Cardiac fibroblast (primary cell): ENCODE results near the gene TNS1.

Experiments used
- DNase-seq, 2 donors: peaks; one replicate each; pipeline versions ENCODE4 v3.0.0 to v3.0.0-alpha.2; 2010; ENCODE audit warnings: low read depth in 2 of 2
- H3K4me3 ChIP-seq, 2 donors: replicated peaks in 1 of 2; 1 replicate in 1 of 2; 2 replicates in 1 of 2; pipeline ENCODE4 v1.5.1; 2011; ENCODE audit warnings: low read depth in 2 of 2, low read length in 2 of 2, mild to moderate bottlenecking in 2 of 2, moderate library complexity in 1 of 2
- CTCF ChIP-seq: IDR thresholded peaks from one replicate; pipeline ENCODE4 v1.5.1; 2011; ENCODE audit warnings: low read depth, mild to moderate bottlenecking, low read length, inconsistent platforms

The TNS1 gene

GRCh38 chr2:217820904-217821303 is 181.9 kb downstream of the TNS1 start:
- no peak overlapping the region for H3K4me3 ChIP-seq
- no peak for TF ChIP-seq CTCF
- DNase-seq, result no peak

GRCh38 chr2:217820091-217820819 is 182.5 kb downstream of the TNS1 start:
- TF ChIP-seq CTCF, result no peak
- DNase-seq, result peak; percentile 56 to 60
- no peak overlapping the region for H3K4me3 ChIP-seq

- TF ChIP-seq CTCF, result no peak
- no peak for DNase-seq
- no peak overlapping the region for H3K4me3 ChIP-seq
Observed at GRCh38 chr2:217818293-217818850, 184.4 kb downstream of the TNS1 start.

GRCh38 chr2:217817466-217818292 is 185.1 kb downstream of the TNS1 start:
- no peak overlapping the region for H3K4me3 ChIP-seq
- DNase-seq, result no peak
- TF ChIP-seq CTCF, result no peak

- TF ChIP-seq CTCF, result no peak
- no peak overlapping the region for H3K4me3 ChIP-seq
Observed at GRCh38 chr2:217816396-217816869, 186.4 kb downstream of the TNS1 start.

GRCh38 chr2:217813828-217814227 is 189.0 kb downstream of the TNS1 start:
- no peak for DNase-seq
- no peak overlapping the region for H3K4me3 ChIP-seq
- TF ChIP-seq CTCF, result no peak

More at GRCh38 chr2:217816396-217816869, 186.4 kb downstream of the TNS1 start:
- peak; percentile 20 to 68 for DNase-seq
